HepG2 (cell line): Measurements from ENCODE around the gene ZNF12. TPM values are rescaled to one million over a fixed set of nuclear protein-coding genes. Genes with fewer than 3 reads are reported as not detected.

Experiments
- ASH2L ChIP-seq: fragments of 300-600, 200-600 bp; sonication (generic); IDR thresholded peaks from 2 replicates; pipeline ENCODE4 v1.7.0; 2017; ENCODE audit warnings: low read depth, mild to moderate bottlenecking, moderate library complexity, mixed read lengths, low read length; ENCODE audit not compliant: insufficient read length
- ELF1 ChIP-seq: sonication (generic); formaldehyde crosslinking; IDR thresholded peaks from 2 replicates; pipeline ENCODE4 v1.4.0; 2020; ENCODE audit warnings: missing genetic modification reagents
- FUBP1 ChIP-seq: sonication (generic); formaldehyde crosslinking; IDR thresholded peaks from 2 replicates; pipeline ENCODE4 v1.5.1; 2020; ENCODE audit warnings: missing genetic modification reagents, mild to moderate bottlenecking, borderline replicate concordance
- GPN1 ChIP-seq: sonication (generic); formaldehyde crosslinking; IDR thresholded peaks from 2 replicates; pipeline ENCODE4 v1.5.1; 2020; ENCODE audit warnings: missing genetic modification reagents, borderline replicate concordance
- MED8 ChIP-seq: sonication (generic); formaldehyde crosslinking; IDR thresholded peaks from 2 replicates; pipeline ENCODE4 v1.8.1; 2023; ENCODE audit warnings: mild to moderate bottlenecking, missing genetic modification reagents; ENCODE audit not compliant: insufficient replicate concordance
- MLXIP ChIP-seq: sonication (generic); formaldehyde crosslinking; IDR thresholded peaks from 2 replicates; pipeline ENCODE4 v1.9.0; 2021; ENCODE audit warnings: missing genetic modification reagents, borderline replicate concordance
- MNT ChIP-seq: fragments of 450-650 bp; IDR thresholded peaks from 2 replicates; pipeline ENCODE4 v1.6.1; 2016
- MTA1 ChIP-seq: sonication (generic); formaldehyde crosslinking; IDR thresholded peaks from 2 replicates; pipeline ENCODE4 v1.4.0; 2020; ENCODE audit warnings: missing genetic modification reagents, mild to moderate bottlenecking, borderline replicate concordance
- MXD1 ChIP-seq: sonication (generic); formaldehyde crosslinking; IDR thresholded peaks from 2 replicates; pipeline ENCODE4 v1.4.0; 2020; ENCODE audit warnings: mild to moderate bottlenecking, missing genetic modification reagents
- MZF1 ChIP-seq: sonication (generic); formaldehyde crosslinking; IDR thresholded peaks from 2 replicates; pipeline ENCODE4 v1.8.1; 2023; ENCODE audit warnings: mild to moderate bottlenecking, missing genetic modification reagents, borderline replicate concordance
- SALL1 ChIP-seq: sonication (generic); formaldehyde crosslinking; IDR thresholded peaks from 2 replicates; pipeline ENCODE4 v1.8.0; 2022; ENCODE audit warnings: mild to moderate bottlenecking, missing genetic modification reagents
- TBL1XR1 ChIP-seq: fragments of 150-350 bp; IDR thresholded peaks from 2 replicates; pipeline ENCODE4 v1.6.1; 2014; ENCODE audit warnings: borderline replicate concordance, low read length; ENCODE audit not compliant: partially characterized antibody
- TFDP1 ChIP-seq: IDR thresholded peaks from 2 replicates; pipeline ENCODE4 v1.6.1; 2016; ENCODE audit warnings: missing compliant biosample characterization, missing genetic modification reagents, borderline replicate concordance
- U2AF1 ChIP-seq: fragments of 200-400 bp; formaldehyde crosslinking; optimal IDR thresholded peaks from 2 replicates; pipeline ENCODE3; 2017; ENCODE audit warnings: mild to moderate bottlenecking, low read depth, low read length
- ZFX ChIP-seq: sonication (generic); formaldehyde crosslinking; IDR thresholded peaks from 2 replicates; pipeline ENCODE4 v1.4.0; 2020; ENCODE audit warnings: mild to moderate bottlenecking, low read depth, missing genetic modification reagents, moderate library complexity
- ZKSCAN5 ChIP-seq: sonication (generic); formaldehyde crosslinking; IDR thresholded peaks from 2 replicates; pipeline ENCODE4 v1.5.1; 2020; ENCODE audit warnings: mild to moderate bottlenecking, missing genetic modification reagents
- ZMYM3 ChIP-seq: sonication (generic); formaldehyde crosslinking; IDR thresholded peaks from 2 replicates; pipeline ENCODE4 v1.5.1; 2020; ENCODE audit warnings: mild to moderate bottlenecking, missing genetic modification reagents
- ZNF720 ChIP-seq: sonication (generic); formaldehyde crosslinking; IDR thresholded peaks from 2 replicates; pipeline ENCODE4 v1.4.0; 2020; ENCODE audit warnings: missing genetic modification reagents
- ZNF766 ChIP-seq: sonication (generic); formaldehyde crosslinking; IDR thresholded peaks from 2 replicates; pipeline ENCODE4 v1.5.0; 2020; ENCODE audit warnings: missing genetic modification reagents, borderline replicate concordance
- polyA plus RNA-seq, 8 experiments: library from polyadenylated mRNA; depleted of rRNA in 3 of 8; stranded (reverse) in 7 of 8; unstranded in 1 of 8; fragments of >200 nt; fragmentation: Illumina TruSeq in 4 of 8; extraction: Trizol in 4 of 8; gene quantifications; 2 replicates each; pipeline versions ENCODE4 v1.2.1 to v1.2.3, GENCODE V29; 2011 to 2016; ENCODE audit warnings: low read depth in 4 of 8, missing spikeins in 1 of 8, mixed read lengths in 1 of 8; ENCODE audit not compliant: insufficient read depth in 1 of 8
- total RNA-seq, 5 experiments: library from RNA; depleted of rRNA; stranded (reverse); fragments of >200 nt; fragmentation: Illumina TruSeq; extraction: Trizol; gene quantifications; 2 replicates each; pipeline ENCODE4 v1.2.3, GENCODE V29; 2016; ENCODE audit warnings: low read depth in 1 of 5

The ZNF12 gene
- total and polyA plus RNA-seq, 2 of the 13 experiments (the other 11 are each of a cell fraction or from before 2014, with no cell fraction given) = 21.4 to 22.8 TPM

GRCh38 chr7:6706666-6707407 lies at the start of gene ZNF12 (continued):
- TF ChIP-seq MNT = peak; percentile 26
- TF ChIP-seq ASH2L = peak; percentile 75
- TF ChIP-seq TFDP1 (CRISPR knock-in tag) = peak; percentile 48; the same call in 1 of the 2 replicates
- no peak for TF ChIP-seq ZKSCAN5 (CRISPR knock-in tag)
- no peak for TF ChIP-seq FUBP1 (CRISPR knock-in tag)
- TF ChIP-seq MTA1 (CRISPR knock-in tag) = no peak
- TF ChIP-seq ZNF766 = 0 out of 2 replicates have a peak, but pooled peaks have one; percentile 23
- no peak for TF ChIP-seq ZNF720
- no peak for TF ChIP-seq U2AF1
- TF ChIP-seq ZMYM3 (CRISPR knock-in tag) = no peak
- TF ChIP-seq SALL1 (CRISPR knock-in tag) = peak; percentile 56; the same call in 1 of the 2 replicates
- peak; percentile 90 for TF ChIP-seq ELF1 (CRISPR knock-in tag)
- no peak for TF ChIP-seq MZF1 (CRISPR knock-in tag)
- peak; percentile 94 for TF ChIP-seq ZFX (CRISPR knock-in tag)
- no peak for TF ChIP-seq GPN1 (CRISPR knock-in tag)
- peak; percentile 58; the same call in 1 of the 2 replicates for TF ChIP-seq MXD1
- TF ChIP-seq MED8 (CRISPR knock-in tag) = peak; percentile 29
- TF ChIP-seq MLXIP (CRISPR knock-in tag) = no peak
- peak; percentile 27 for TF ChIP-seq TBL1XR1
